HG03469 (cell line): ENCODE data around the gene ELK3.

Experiments used
- ATAC-seq: cut with Tn5 transposase; IDR thresholded peaks from one replicate; pipeline ENCODE4 v1.9.1; 2021; ENCODE audit warnings: mild to moderate bottlenecking, moderate library complexity, moderate number of reproducible peaks; ENCODE audit not compliant: unreplicated experiment

The ELK3 gene

GRCh38 chr12:96187956-96188355, 6.2 kb upstream of the ELK3 start:
- ATAC-seq: no peak

- no peak for ATAC-seq
These were observed 4.4 kb upstream of the ELK3 start for GRCh38 chr12:96189781-96190180.

- ATAC-seq: no peak
These were observed 3.6 kb upstream of the ELK3 start for GRCh38 chr12:96190413-96191108.

GRCh38 chr12:96192926-96193573, 1.1 kb upstream of the ELK3 start:
- ATAC-seq: no peak

GRCh38 chr12:96194576-96194889, 358 bp downstream of the ELK3 start:
- ATAC-seq: no peak

GRCh38 chr12:96194971-96195844, 1.0 kb downstream of the ELK3 start:
- peak; percentile 71 for ATAC-seq

GRCh38 chr12:96195845-96196451, 1.8 kb downstream of the ELK3 start:
- ATAC-seq: no peak

GRCh38 chr12:96196781-96197180, 2.6 kb downstream of the ELK3 start:
- ATAC-seq: no peak

GRCh38 chr12:96197503-96198272, 3.5 kb downstream of the ELK3 start:
- ATAC-seq: no peak

- ATAC-seq: no peak
These were observed 4.8 kb downstream of the ELK3 start for GRCh38 chr12:96198965-96199364.

GRCh38 chr12:96199464-96199863, 5.3 kb downstream of the ELK3 start:
- no peak for ATAC-seq

- ATAC-seq: no peak
These were observed 7.4 kb downstream of the ELK3 start for GRCh38 chr12:96201272-96202227.

GRCh38 chr12:96204381-96204780, 10.2 kb downstream of the ELK3 start:
- no peak for ATAC-seq

- no peak for ATAC-seq
These were observed 11.7 kb downstream of the ELK3 start for GRCh38 chr12:96205908-96206307.

GRCh38 chr12:96206936-96207662, 12.9 kb downstream of the ELK3 start:
- ATAC-seq: no peak

- no peak for ATAC-seq
These were observed 14.2 kb downstream of the ELK3 start for GRCh38 chr12:96208346-96208745.

GRCh38 chr12:96208801-96209549, 14.8 kb downstream of the ELK3 start:
- no peak for ATAC-seq

GRCh38 chr12:96210376-96211055, 16.3 kb downstream of the ELK3 start:
- ATAC-seq: no peak
